ENCODE data around the gene TEX261. TPM values are rescaled to one million over a fixed set of nuclear protein-coding genes. Genes with fewer than 3 reads are reported as not detected.

Gene TEX261
- total and polyA plus RNA-seq, 2 of the 8 experiments (the other 6 are each of a cell fraction or from before 2014, with no cell fraction given): 25.2 to 30.1 TPM

DNA sequence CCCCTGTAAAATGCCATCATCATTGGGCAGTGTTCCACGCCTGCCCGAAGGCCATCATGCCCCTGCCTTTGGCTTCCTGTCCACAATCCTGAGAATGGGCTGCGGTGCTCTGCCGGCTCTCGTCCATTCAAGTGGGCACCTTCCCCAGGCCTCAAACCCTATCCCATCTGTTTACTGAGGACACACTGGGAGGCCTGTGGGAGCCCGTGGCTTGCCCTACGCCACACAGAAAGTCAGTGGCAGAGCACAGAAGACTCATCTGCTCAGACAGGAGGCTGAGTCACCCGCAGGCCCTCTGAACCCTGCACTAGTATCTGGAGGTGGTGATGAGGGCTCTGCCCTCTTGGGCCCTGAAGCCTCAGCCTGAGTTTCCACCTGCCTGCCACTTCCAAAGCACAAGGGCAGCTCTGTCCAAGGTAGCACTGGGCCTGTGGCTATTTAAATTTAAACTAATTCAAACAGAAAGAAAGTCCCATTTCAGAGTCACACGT lies 35.4 kb downstream of the TEX261 start:
- Histone ChIP-seq H3K23ac (ENCODE audit: insufficient read length) (no peak overlapping the region), H2BK12ac (ENCODE audit: low read depth, low read length) (no peak overlapping the region), H3K79me1 (ENCODE audit: low read depth, low read length) (no peaks in the 10 kb centered on the region), H4K91ac (replicated peaks; ENCODE audit: insufficient read length, low read length) (no peak overlapping the region), H4K8ac (ENCODE audit: extremely low read depth, insufficient read depth, low read length) (no peak overlapping the region; the same call in 1 of the 2 replicates), H3K18ac (ENCODE audit: extremely low read depth, low read length) (no peak overlapping the region), H2AK5ac (ENCODE audit: low read depth, low read length) (no peak overlapping the region), H3K27me3 (replicated peaks in 1 of 4; ENCODE audit: control insufficient read depth in 3 of 4, extremely low read depth in 1 of 4, insufficient read depth in 3 of 4, low read length in 3 of 4) (peaks cover 5 to 25% (median 17%) of the 10 kb centered on the region in 4 experiments), H2BK20ac (ENCODE audit: low read length) (no peak overlapping the region), H4K20me1 (replicated peaks in 1 of 2; ENCODE audit: control insufficient read depth in 1 of 2, insufficient read depth in 2 of 2, low read length in 2 of 2) (no peaks in the 10 kb centered on the region), H4K5ac (ENCODE audit: insufficient read length, low read depth, low read length) (no peak overlapping the region), H3K9me3 (ENCODE audit: insufficient read depth in 2 of 2, low read depth in 1 of 2, low read length in 1 of 2) (no peaks in the 10 kb centered on the region), H3K4me3 (ENCODE audit: extremely low read depth in 1 of 4, insufficient read depth in 2 of 4, low read depth in 3 of 4, low read length in 4 of 4) (no peak overlapping the region), H3K23me2 (ENCODE audit: low read depth, low read length) (no peaks in the 10 kb centered on the region), H3K79me2 (ENCODE audit: control insufficient read depth in 1 of 2, insufficient read depth in 2 of 2, low read length in 2 of 2) (no peaks in the 10 kb centered on the region), H2BK5ac (ENCODE audit: low read depth, low read length) (no peak overlapping the region), H3K27ac (ENCODE audit: low read depth, low read length) (no peak overlapping the region), H3K14ac (ENCODE audit: insufficient read length) (no peak overlapping the region), H3K4me2 (ENCODE audit: insufficient read depth in 1 of 2, low read depth in 2 of 2, low read length in 2 of 2) (no peak overlapping the region), H2AFZ (ENCODE audit: low read length) (no peak overlapping the region), H2BK120ac (replicated peaks; ENCODE audit: low read depth, low read length) (no peak overlapping the region), H3K4me1 (replicated peaks in 1 of 4; ENCODE audit: control insufficient read depth in 3 of 4, insufficient read depth in 4 of 4, low read length in 3 of 4) (no peaks in the 10 kb centered on the region; a peak in 1 of 7 replicates), H3K56ac (replicated peaks; ENCODE audit: insufficient read length, low read depth, low read length) (no peak overlapping the region), H3K36me3 (ENCODE audit: control insufficient read depth in 2 of 4, insufficient read depth in 4 of 4, low read length in 3 of 4) (no peaks in the 10 kb centered on the region), H3K4ac (replicated peaks; ENCODE audit: insufficient read length, low read depth, low read length) (no peak overlapping the region), H3K9ac (replicated peaks in 1 of 4; ENCODE audit: extremely low read depth in 1 of 4, low read depth in 3 of 4, low read length in 3 of 4) (no peak overlapping the region), H2BK15ac (ENCODE audit: low read length) (no peak overlapping the region)
- CTCF ChIA-PET (ENCODE audit: partially characterized antibody): interaction anchor here (0.8 to 8.6 kb wide), 20 partner anchors 8 to 169 kb away, joined by 3 to 99 read pairs (median 8); partner anchors contain the start of gene FIGLA
- DNase-seq (ENCODE audit: low read depth in 1 of 2, low spot score in 2 of 2) (peak in 1 of 2 experiments; percentile 38), FAIRE-seq (no peak)
- POLR2A ChIA-PET (ENCODE audit: partially characterized antibody): interaction anchor here (0.6 kb wide), 1 partner anchor 40 kb away, joined by 3 read pairs; no protein-coding TSS in a partner anchor
- 87% methylated on average over 9 of the region's 9 CpGs; no CpG with 5 or more reads in 1 of the 2 experiments for WGBS, 2 experiments (ENCODE audit: extremely low coverage in 1 of 2, insufficient coverage in 1 of 2, insufficient read length in 1 of 2, insufficient replicate concordance in 2 of 2, low coverage in 1 of 2, low lambda C conversion rate in 2 of 2, missing lambda C conversion rate in 1 of 2)
- TF ChIP-seq, protein P1, sequence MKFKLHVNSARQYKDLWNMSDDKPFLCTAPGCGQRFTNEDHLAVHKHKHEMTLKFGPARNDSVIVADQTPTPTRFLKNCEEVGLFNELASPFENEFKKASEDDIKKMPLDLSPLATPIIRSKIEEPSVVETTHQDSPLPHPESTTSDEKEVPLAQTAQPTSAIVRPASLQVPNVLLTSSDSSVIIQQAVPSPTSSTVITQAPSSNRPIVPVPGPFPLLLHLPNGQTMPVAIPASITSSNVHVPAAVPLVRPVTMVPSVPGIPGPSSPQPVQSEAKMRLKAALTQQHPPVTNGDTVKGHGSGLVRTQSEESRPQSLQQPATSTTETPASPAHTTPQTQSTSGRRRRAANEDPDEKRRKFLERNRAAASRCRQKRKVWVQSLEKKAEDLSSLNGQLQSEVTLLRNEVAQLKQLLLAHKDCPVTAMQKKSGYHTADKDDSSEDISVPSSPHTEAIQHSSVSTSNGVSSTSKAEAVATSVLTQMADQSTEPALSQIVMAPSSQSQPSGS (IDR thresholded peaks at IDR 0.05; ENCODE audit: low read length): no peak
- TF ChIP-seq SIX5 (IDR thresholded peaks at IDR 0.05; ENCODE audit: low read depth, low read length) (no peak), TAF7 (optimal IDR thresholded peaks at IDR 0.05; ENCODE audit: borderline replicate concordance, low read depth, low read length) (no peak), TCF12 (IDR thresholded peaks at IDR 0.05; ENCODE audit: low read depth, low read length) (no peak), POLR2A (IDR thresholded peaks at IDR 0.05; ENCODE audit: control extremely low read depth in 1 of 2, low read depth in 2 of 2, low read length in 2 of 2) (no peak), GTF2F1 (IDR thresholded peaks at IDR 0.05; ENCODE audit: borderline replicate concordance, low read depth, low read length) (no peak), ZNF274 (IDR thresholded peaks at IDR 0.05; ENCODE audit: borderline replicate concordance, extremely low read depth, low read length) (no peak), EGR1 (IDR thresholded peaks at IDR 0.05; ENCODE audit: borderline replicate concordance, low read depth, low read length) (no peak), JUN (IDR thresholded peaks at IDR 0.05; ENCODE audit: low read depth, low read length) (no peak), PHF8 (conservative IDR thresholded peaks at IDR 0.05; ENCODE audit: low read depth, low read length) (no peak), BRCA1 (IDR thresholded peaks at IDR 0.05; ENCODE audit: low read depth, low read length) (no peak)
- TF ChIP-seq, protein P2, sequence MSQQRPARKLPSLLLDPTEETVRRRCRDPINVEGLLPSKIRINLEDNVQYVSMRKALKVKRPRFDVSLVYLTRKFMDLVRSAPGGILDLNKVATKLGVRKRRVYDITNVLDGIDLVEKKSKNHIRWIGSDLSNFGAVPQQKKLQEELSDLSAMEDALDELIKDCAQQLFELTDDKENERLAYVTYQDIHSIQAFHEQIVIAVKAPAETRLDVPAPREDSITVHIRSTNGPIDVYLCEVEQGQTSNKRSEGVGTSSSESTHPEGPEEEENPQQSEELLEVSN (IDR thresholded peaks at IDR 0.05): no peak

Measured in H1 (cell line).